Stimulated activated CD4-positive, alpha-beta T cell treated with anti-CD3 and anti-CD28 coated beads, Interleukin-15, amount 100 ng/mL, for 24 hours (primary cell): ENCODE data around the gene MFSD2A.
"Not testable (repeated sequence)": the region's sequence is repeated elsewhere in the genome, so short reads cannot be mapped to it uniquely, and the experiment has no call there.

ENCODE experiments used
- DNase-seq: peaks from one replicate; pipeline ENCODE4 v3.0.0-alpha.2; 2020

Gene MFSD2A

GRCh38 chr1:39969531-39970270 is 14.8 kb downstream of the MFSD2A start:
- DNase-seq = no peak

- DNase-seq = no peak
Measured at GRCh38 chr1:39970274-39970673, 15.3 kb downstream of the MFSD2A start.

GRCh38 chr1:39971138-39971537 is 16.2 kb downstream of the MFSD2A start:
- no peak for DNase-seq

- DNase-seq = peak; percentile 81
Measured at GRCh38 chr1:39973503-39974135, 18.7 kb downstream of the MFSD2A start.

- DNase-seq = no peak
Measured at GRCh38 chr1:39976732-39977131, 21.8 kb downstream of the MFSD2A start.

GRCh38 chr1:39977202-39977601 is 22.3 kb downstream of the MFSD2A start:
- DNase-seq = no peak

- no peak for DNase-seq
Measured at GRCh38 chr1:39979654-39980053, 24.7 kb downstream of the MFSD2A start.

GRCh38 chr1:39980555-39981313 is 25.8 kb downstream of the MFSD2A start:
- no peak for DNase-seq

- no peak for DNase-seq
Measured at GRCh38 chr1:39981385-39981784, 26.4 kb downstream of the MFSD2A start.

- no peak for DNase-seq
Measured at GRCh38 chr1:39981945-39982344, 27.0 kb downstream of the MFSD2A start.

- DNase-seq = not testable (repeated sequence)
Measured at GRCh38 chr1:39984480-39984879, 29.5 kb downstream of the MFSD2A start.

- DNase-seq = no peak
Measured at GRCh38 chr1:39984951-39985350, 30.0 kb downstream of the MFSD2A start.

GRCh38 chr1:39987869-39988268 is 32.9 kb downstream of the MFSD2A start:
- DNase-seq = no peak

GRCh38 chr1:39988618-39989343 is 33.8 kb downstream of the MFSD2A start:
- DNase-seq = no peak

- no peak for DNase-seq
Measured at GRCh38 chr1:39990428-39990827, 35.5 kb downstream of the MFSD2A start.

- DNase-seq = no peak
Measured at GRCh38 chr1:39992234-39992633, 37.3 kb downstream of the MFSD2A start.

- DNase-seq = no peak
Measured at GRCh38 chr1:39992888-39993287, 37.9 kb downstream of the MFSD2A start.

- no peak for DNase-seq
Measured at GRCh38 chr1:39995973-39996393, 41.0 kb downstream of the MFSD2A start.

- DNase-seq = no peak
Measured at GRCh38 chr1:39996396-39997004, 41.6 kb downstream of the MFSD2A start.

- DNase-seq = no peak
Measured at GRCh38 chr1:40001456-40001855, 46.5 kb downstream of the MFSD2A start.

- no peak for DNase-seq
Measured at GRCh38 chr1:40003156-40004093, 48.5 kb downstream of the MFSD2A start.

GRCh38 chr1:40004857-40005256 is 49.9 kb downstream of the MFSD2A start:
- no peak for DNase-seq
